GM23248 (cell line): Measurements from ENCODE around the gene STRIP1. TPM values are rescaled to one million over a fixed set of nuclear protein-coding genes. Genes with fewer than 3 reads are reported as not detected.

Source experiments
- DNase-seq: peaks from one replicate; pipeline ENCODE4 v3.0.0-alpha.2; 2015
- H2AFZ ChIP-seq: fragments of 200-600 bp; sonication (generic); 2 replicates; pipeline ENCODE4 v1.6.1; 2016; ENCODE audit warnings: antibody characterized with exemption
- H3F3A ChIP-seq: fragments of 200-600 bp; sonication (generic); 2 replicates; pipeline ENCODE4 v1.6.1; 2016; ENCODE audit warnings: mild to moderate bottlenecking, antibody characterized with exemption, mixed run types; ENCODE audit not compliant: insufficient read depth
- H3K27ac ChIP-seq: fragments of 200-600 bp; sonication (generic); 2 replicates; pipeline ENCODE4 v1.5.1; 2016; ENCODE audit warnings: mild to moderate bottlenecking
- H3K27me3 ChIP-seq: fragments of 200-600 bp; sonication (generic); replicated peaks from 2 replicates; pipeline ENCODE4 v1.6.1; 2016; ENCODE audit warnings: mild to moderate bottlenecking; ENCODE audit not compliant: insufficient read depth
- H3K36me3 ChIP-seq: fragments of 200-600 bp; sonication (generic); 2 replicates; pipeline ENCODE4 v1.6.1; 2016; ENCODE audit warnings: low read depth, mild to moderate bottlenecking
- H3K4me1 ChIP-seq: fragments of 200-600 bp; sonication (generic); 2 replicates; pipeline ENCODE4 v1.6.1; 2016; ENCODE audit warnings: mild to moderate bottlenecking; ENCODE audit not compliant: insufficient read depth
- H3K4me2 ChIP-seq: fragments of 200-600 bp; sonication (generic); one replicate; pipeline ENCODE4 v1.6.1; 2016; ENCODE audit warnings: mild to moderate bottlenecking; ENCODE audit not compliant: unreplicated experiment
- H3K4me3 ChIP-seq: fragments of 200-600 bp; sonication (generic); 2 replicates; pipeline ENCODE4 v1.5.1; 2016; ENCODE audit warnings: mild to moderate bottlenecking
- H3K79me2 ChIP-seq: fragments of 200-600 bp; sonication (generic); 2 replicates; pipeline ENCODE4 v1.6.1; 2016; ENCODE audit warnings: mild to moderate bottlenecking; ENCODE audit not compliant: insufficient read depth
- H3K9ac ChIP-seq: fragments of 200-600 bp; sonication (generic); 2 replicates; pipeline ENCODE4 v1.6.1; 2016; ENCODE audit warnings: mild to moderate bottlenecking
- H3K9me2 ChIP-seq: fragments of 200-600 bp; sonication (generic); 2 replicates; pipeline ENCODE4 v1.6.1; 2016; ENCODE audit warnings: mixed run types, mild to moderate bottlenecking, moderate library complexity; ENCODE audit not compliant: insufficient read depth
- H3K9me3 ChIP-seq: fragments of 200-600 bp; sonication (generic); one replicate; pipeline ENCODE4 v1.6.1; 2017; ENCODE audit warnings: low read depth
- H4K20me1 ChIP-seq: fragments of 200-600 bp; sonication (generic); 2 replicates; pipeline ENCODE4 v1.6.0; 2016; ENCODE audit not compliant: insufficient read depth
- EZH2 ChIP-seq: fragments of 200-600 bp; sonication (generic); IDR thresholded peaks from 2 replicates; pipeline ENCODE4 v1.6.1; 2018; ENCODE audit warnings: antibody characterized with exemption, mild to moderate bottlenecking; ENCODE audit not compliant: insufficient read depth, poor library complexity, severe bottlenecking
- EZH2phosphoT487 ChIP-seq: fragments of 200-600 bp; sonication (generic); IDR thresholded peaks from 2 replicates; pipeline ENCODE4 v1.6.1; 2018; ENCODE audit warnings: antibody characterized with exemption, moderate library complexity, mild to moderate bottlenecking, low read depth; ENCODE audit not compliant: insufficient read depth
- WGBS, 2 experiments: methylation state at CpG; one replicate each; pipeline ENCODE4 v1.1.6; 2015 to 2017; ENCODE audit warnings: low lambda C conversion rate in 2 of 2, low coverage in 1 of 2; ENCODE audit errors: missing lambda C conversion rate in 2 of 2; 5-methylcytosine and 5-hydroxymethylcytosine counted together
- in situ Hi-C: fragments of 300-500 bp; cut with MboI; formaldehyde crosslinking; loops from 2 replicates; pipeline ENCODE4 v1.15.0; 2020
- polyA plus RNA-seq: library from polyadenylated mRNA; unstranded; fragments of >200 nt; fragmentation: Nextera tagmentation; extraction: Ambion mirVana; gene quantifications from 2 replicates; pipeline ENCODE4 v1.2.1, GENCODE V29; 2016
- total RNA-seq: library from RNA; depleted of rRNA; stranded (reverse); fragments of >200 nt; shearing (Covaris generic); gene quantifications from 2 replicates; pipeline ENCODE4 v1.2.3, GENCODE V29; 2014

STRIP1 gene
- total and polyA plus RNA-seq, 2 experiments from 2014 or later, result 24.4 to 49.9 TPM

DNA sequence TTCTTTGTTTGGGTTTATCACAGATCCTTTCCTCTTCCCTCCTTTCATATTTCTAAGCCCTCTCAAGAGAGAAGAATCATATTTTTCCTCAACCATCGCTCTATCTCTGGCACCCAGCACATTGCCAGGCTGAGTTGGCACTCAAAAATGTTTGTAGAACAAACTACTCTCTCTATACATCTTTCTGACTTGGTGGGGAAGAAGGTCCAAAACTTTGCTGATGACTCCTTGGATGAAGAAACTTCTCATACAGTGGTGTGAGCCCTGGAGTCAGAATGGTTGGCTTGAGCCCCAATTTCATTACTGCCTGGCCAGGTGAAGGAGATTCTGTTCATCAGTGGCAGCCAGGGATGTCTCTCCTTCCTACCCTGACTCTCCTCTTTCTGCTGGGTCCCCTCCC is 24.2 kb downstream of the STRIP1 start:
- no peak for TF ChIP-seq EZH2phosphoT487
- no peak for TF ChIP-seq EZH2
- no peaks in the 10 kb centered on the region for H3K27me3 ChIP-seq
- peaks cover 45% of the 10 kb centered on the region for H3F3A ChIP-seq
- DNase-seq, result peak; percentile 55
- no peaks in the 10 kb centered on the region for H3K9me2 ChIP-seq
- H3K4me2 ChIP-seq, result no peak overlapping the region
- no peaks in the 10 kb centered on the region for H4K20me1 ChIP-seq
- peak overlapping the region; percentile 14 for H3K27ac ChIP-seq
- no peaks in the 10 kb centered on the region for H3K79me2 ChIP-seq
- H3K9me3 ChIP-seq, result no peaks in the 10 kb centered on the region
- peaks cover 49% of the 10 kb centered on the region for H3K4me1 ChIP-seq
- no peak overlapping the region for H3K4me3 ChIP-seq
- H3K9ac ChIP-seq, result no peak overlapping the region
- 80 to 85% methylated on average over 1 of the region's 1 CpG for WGBS, 2 experiments
- in situ Hi-C loops, result no loop called here
- H3K36me3 ChIP-seq, result peaks cover 11% of the 10 kb centered on the region; the same call in 1 of the 2 replicates
- H2AFZ ChIP-seq, result no peak overlapping the region

GRCh38 chr1:110059133-110059863 is 24.9 kb downstream of the STRIP1 start:
- H3K27ac ChIP-seq, result no peak overlapping the region
- no peak for DNase-seq
- TF ChIP-seq EZH2phosphoT487, result no peak
- TF ChIP-seq EZH2, result no peak
- H3K9me2 ChIP-seq, result no peaks in the 10 kb centered on the region
- H3K36me3 ChIP-seq, result 0 out of 2 replicates have a peak, but pooled peaks cover 4% of the 10 kb centered on the region
- in situ Hi-C loops, result no loop called here
- no peak overlapping the region for H2AFZ ChIP-seq
- peaks cover 45% of the 10 kb centered on the region for H3F3A ChIP-seq
- 89 to 95% methylated on average over 6 of the region's 6 CpGs for WGBS, 2 experiments
- no peak overlapping the region for H3K9ac ChIP-seq
- H4K20me1 ChIP-seq, result no peaks in the 10 kb centered on the region
- H3K27me3 ChIP-seq, result no peaks in the 10 kb centered on the region
- no peak overlapping the region for H3K4me2 ChIP-seq
- no peak overlapping the region for H3K4me3 ChIP-seq
- no peaks in the 10 kb centered on the region for H3K79me2 ChIP-seq
- no peaks in the 10 kb centered on the region for H3K9me3 ChIP-seq
- H3K4me1 ChIP-seq, result peaks cover 44% of the 10 kb centered on the region

DNA sequence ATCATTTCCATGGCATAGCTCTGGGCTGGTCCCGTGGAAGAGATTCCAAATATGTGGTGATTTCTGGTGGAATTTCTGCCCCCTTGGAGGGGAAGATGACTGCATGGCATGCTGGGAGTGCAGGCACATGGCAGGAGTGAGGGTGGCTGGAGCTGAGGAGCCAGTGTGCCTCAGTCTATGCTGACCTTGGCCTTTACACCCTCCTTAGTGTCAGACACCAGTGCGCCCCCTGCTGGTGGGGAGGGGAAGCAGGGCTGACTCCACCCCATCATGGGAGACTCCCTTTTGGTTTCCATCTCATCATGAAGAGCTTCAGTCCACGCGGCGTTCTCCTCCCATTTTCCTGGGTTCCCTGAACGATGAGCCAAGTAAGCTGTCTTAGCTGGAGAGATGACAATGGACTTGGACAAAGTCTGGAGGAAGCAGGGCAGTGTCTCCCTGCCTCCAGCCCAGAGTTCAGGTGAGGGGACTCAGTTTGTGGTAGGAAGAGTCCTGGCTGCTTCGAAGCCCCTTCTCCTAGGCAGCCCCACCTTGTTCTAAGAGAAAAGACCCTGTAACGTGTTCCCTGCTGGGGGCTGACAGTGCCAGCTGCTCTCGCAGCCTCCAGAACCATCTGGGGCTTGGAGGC is 25.7 kb downstream of the STRIP1 start:
- Histone ChIP-seq H3K27ac (no peak overlapping the region), H3K4me3 (no peak overlapping the region), H4K20me1 (no peaks in the 10 kb centered on the region), H3K9me3 (no peaks in the 10 kb centered on the region), H2AFZ (no peak overlapping the region), H3K27me3 (no peaks in the 10 kb centered on the region), H3K36me3 (no peaks in the 10 kb centered on the region), H3K4me2 (no peak overlapping the region), H3K79me2 (no peaks in the 10 kb centered on the region), H3K4me1 (peaks cover 36% of the 10 kb centered on the region), H3F3A (peaks cover 37% of the 10 kb centered on the region), H3K9me2 (no peaks in the 10 kb centered on the region), H3K9ac (no peak overlapping the region)
- no peak for TF ChIP-seq EZH2phosphoT487
- no peak for TF ChIP-seq EZH2
- WGBS, 2 experiments, result 82 to 86% methylated on average over 9 of the region's 9 CpGs
- DNase-seq, result peak; percentile 38
- in situ Hi-C loops, result no loop called here

- Histone ChIP-seq H3K36me3 (no peaks in the 10 kb centered on the region), H4K20me1 (no peaks in the 10 kb centered on the region), H2AFZ (no peak overlapping the region), H3K4me1 (peaks cover 31% of the 10 kb centered on the region), H3K9me3 (no peaks in the 10 kb centered on the region), H3K4me3 (no peak overlapping the region), H3K4me2 (no peak overlapping the region), H3K79me2 (no peaks in the 10 kb centered on the region), H3F3A (peaks cover 32% of the 10 kb centered on the region), H3K27me3 (no peaks in the 10 kb centered on the region), H3K9ac (no peak overlapping the region), H3K9me2 (no peaks in the 10 kb centered on the region), H3K27ac (no peak overlapping the region)
- WGBS, 2 experiments, result 98% methylated on average over 7 of the region's 7 CpGs
- DNase-seq, result no peak
- in situ Hi-C loops, result no loop called here
- TF ChIP-seq EZH2, result no peak
- no peak for TF ChIP-seq EZH2phosphoT487
Measured at GRCh38 chr1:110060662-110061060, 26.2 kb downstream of the STRIP1 start.
